K562 (cell line): ENCODE results near the gene VEGFB. TPM values are rescaled to one million over a fixed set of nuclear protein-coding genes. Genes with fewer than 3 reads are reported as not detected.

Source experiments
- ATAC-seq: fragments of 200-7000 bp; cut with Tn5 transposase; 3 replicates; pipeline ENCODE4 v1.9.1; 2020; ENCODE audit warnings: moderate library complexity
- BruUV-seq: library from RNA; stranded (reverse); fragments of 400-500 nt; replicated peaks from 2 replicates; lab custom pipeline; 2021; lab: Mats Ljungman, UMichigan
- CTCF ChIA-PET: fragments of 300-600 bp; formaldehyde crosslinking; extraction: SDS; loops from one replicate; lab custom pipeline; 2021; ENCODE audit warnings: low intra/inter-chr PET ratio; lab: Yijun Ruan, JAX
- POLR2A ChIA-PET: fragments of 300-600, 350-650 bp; sonication (Branson Sonifier 250); formaldehyde crosslinking; extraction: SDS; loops from one replicate; lab custom pipeline; 2021; ENCODE audit warnings: antibody characterized with exemption, inconsistent platforms; lab: Yijun Ruan, JAX
- DNase-seq, 4 experiments: peaks; one replicate each; pipeline versions ENCODE4 v3.0.0 to v3.0.0-alpha.2; 2011 to 2018; ENCODE audit warnings: low spot score in 3 of 4, mixed read lengths in 3 of 4; ENCODE audit errors: extremely low read depth in 1 of 4
- FAIRE-seq: peaks from 2 replicates; lab custom pipeline; 2011; peaks lifted over from hg19 to GRCh38; lab: Jason Lieb, UNC
- H2AFZ ChIP-seq: 2 replicates; pipeline ENCODE4 v1.6.0; 2011; ENCODE audit warnings: low read depth, low read length, control low read depth, inconsistent platforms
- H3K27ac ChIP-seq: fragments of 200-600 bp; 3 replicates; pipeline ENCODE4 v1.8.0; 2011; ENCODE audit warnings: low read depth, mild to moderate bottlenecking, control low read depth, inconsistent platforms, low read length, moderate library complexity, mixed read lengths; ENCODE audit errors: extremely low read depth
- H3K27me3 ChIP-seq, 2 experiments: fragments of 300-600 bp in 1 of 2; 2 replicates in 1 of 2; 3 replicates in 1 of 2; pipeline versions ENCODE4 v1.6.0 to v1.8.0; 2011; ENCODE audit warnings: inconsistent platforms in 2 of 2, low read length in 2 of 2, mild to moderate bottlenecking in 1 of 2, mixed read lengths in 1 of 2, moderate library complexity in 1 of 2; ENCODE audit not compliant: control insufficient read depth in 2 of 2, insufficient read depth in 2 of 2
- H3K36me3 ChIP-seq: fragments of 300-600 bp; 3 replicates; pipeline ENCODE4 v1.8.0; 2011; ENCODE audit warnings: mild to moderate bottlenecking, low read length, inconsistent platforms; ENCODE audit not compliant: control insufficient read depth, insufficient read depth
- H3K4me1 ChIP-seq, 2 experiments: fragments of 200-600 bp in 1 of 2; replicated peaks in 1 of 2; 2 replicates in 1 of 2; 3 replicates in 1 of 2; pipeline versions ENCODE4 v1.5.1 to v1.8.0; 2011; ENCODE audit warnings: inconsistent platforms in 2 of 2, low read length in 2 of 2, mild to moderate bottlenecking in 1 of 2, mixed read lengths in 1 of 2, moderate library complexity in 1 of 2; ENCODE audit not compliant: control insufficient read depth in 2 of 2, insufficient read depth in 2 of 2
- H3K4me2 ChIP-seq: 2 replicates; pipeline ENCODE4 v1.6.1; 2011; ENCODE audit warnings: low read length, control low read depth, inconsistent platforms, mixed read lengths; ENCODE audit not compliant: insufficient read depth
- H3K4me3 ChIP-seq: fragments of 200-600 bp; sonication (generic), shearing (Covaris generic); 2 replicates; pipeline ENCODE4 v1.5.1; 2016; ENCODE audit warnings: control low read depth, inconsistent platforms
- H3K79me2 ChIP-seq: fragments of 200-600 bp; 3 replicates; pipeline ENCODE4 v1.8.0; 2011; ENCODE audit warnings: low read length, inconsistent platforms; ENCODE audit not compliant: control insufficient read depth, insufficient read depth
- H3K9ac ChIP-seq, 2 experiments: 2 replicates each; pipeline versions ENCODE4 v1.6.0 to v1.6.1; 2011; ENCODE audit warnings: low read depth in 2 of 2, low read length in 2 of 2, control low read depth in 1 of 2, inconsistent platforms in 1 of 2, mild to moderate bottlenecking in 1 of 2, mixed read lengths in 1 of 2; ENCODE audit not compliant: insufficient read depth in 1 of 2
- H3K9me1 ChIP-seq: one replicate; pipeline ENCODE4 v1.6.0; 2011; ENCODE audit warnings: inconsistent platforms, mild to moderate bottlenecking, low read length, moderate library complexity; ENCODE audit not compliant: control insufficient read depth, insufficient read depth
- H3K9me3 ChIP-seq: replicated peaks from 2 replicates; pipeline ENCODE4 v1.5.1; 2011; ENCODE audit warnings: low read depth, low read length, inconsistent platforms; ENCODE audit not compliant: control insufficient read depth, insufficient read depth
- H4K20me1 ChIP-seq: replicated peaks from 2 replicates; pipeline ENCODE4 v1.6.1; 2011; ENCODE audit warnings: low read length, inconsistent platforms, mixed read lengths; ENCODE audit not compliant: control insufficient read depth, insufficient read depth
- CEBPB ChIP-seq: fragments of 450-650 bp; IDR thresholded peaks from 2 replicates; pipeline ENCODE4 v1.6.1; 2016; ENCODE audit warnings: missing genetic modification characterization, missing compliant biosample characterization
- PKNOX1 ChIP-seq: fragments of 450-650 bp; IDR thresholded peaks from 2 replicates; pipeline ENCODE4 v1.6.1; 2016
- PTBP1 ChIP-seq: fragments of 200-400 bp; formaldehyde crosslinking; IDR thresholded peaks from 2 replicates; pipeline ENCODE4 v1.6.1; 2017; ENCODE audit warnings: low read depth, low read length
- ZNF121 ChIP-seq: sonication (generic); formaldehyde crosslinking; conservative IDR thresholded peaks from 2 replicates; pipeline ENCODE4 v1.8.0; 2022; ENCODE audit warnings: missing genetic modification reagents
- WGBS: fragments of 100-300 bp; shearing (Covaris generic); methylation state at CpG from one replicate; pipeline ENCODE4 v1.1.6; 2016; ENCODE audit warnings: low coverage, mixed read lengths; ENCODE audit not compliant: insufficient coverage; ENCODE audit errors: missing lambda C conversion rate; 5-methylcytosine and 5-hydroxymethylcytosine counted together
- in situ Hi-C: fragments of 300-500 bp; cut with MboI; formaldehyde crosslinking; loops from 4 replicates; pipeline ENCODE4 v1.15.0; 2018; ENCODE audit warnings: inconsistent platforms, mixed read lengths
- intact Hi-C: fragments of 100-400 bp; cut with micrococcal nuclease; formaldehyde crosslinking; loops from 2 replicates; pipeline ENCODE4 v1.14.2; 2022
- polyA plus RNA-seq, 8 experiments: library from polyadenylated mRNA; depleted of rRNA in 4 of 8; stranded (reverse) in 5 of 8; unstranded in 3 of 8; fragments of >200 nt; fragmentation: Nextera tagmentation in 2 of 8; fragmentation: Illumina TruSeq in 1 of 8; extraction: Ambion mirVana in 2 of 8; extraction: Trizol in 1 of 8; gene quantifications; 2 replicates each; pipeline versions ENCODE4 v1.2.1 to v1.2.3, GENCODE V29; 2011 to 2014; ENCODE audit warnings: inconsistent platforms in 1 of 8, missing spikeins in 1 of 8
- total RNA-seq, 7 experiments: library from RNA; depleted of rRNA in 6 of 7; stranded (reverse); fragments of >200 nt in 6 of 7; fragmentation: Illumina TruSeq in 2 of 7; extraction: Trizol in 2 of 7; gene quantifications; 2 replicates each; pipeline versions ENCODE4 v1.2.1 to v1.2.3, GENCODE V29; 2011 to 2021; ENCODE audit warnings: low replicate concordance in 1 of 7
- TF ChIP-seq, protein P1 (sequence below): fragments of 250-450 bp; sonication (Bioruptor Pico); IDR thresholded peaks from 2 replicates; pipeline ENCODE4 v1.8.0; 2021; ENCODE audit warnings: moderate library complexity, mild to moderate bottlenecking, inconsistent platforms

Gene VEGFB
- total and polyA plus RNA-seq, 9 of the 15 experiments (the other 6 are each of a cell fraction or from before 2014, with no cell fraction given), result 11.0 to 83.4 (median 25.7) TPM

- ChIA-PET CTCF (no interaction called here), POLR2A (interaction anchor here (1.5 kb wide), 1 partner anchor 8 kb away, joined by 4 read pairs; the partner anchor contains the start of gene FERMT3)
- no peak for DNase-seq
- Histone ChIP-seq H3K9ac (no peak overlapping the region), H3K27me3 (no peaks in the 10 kb centered on the region), H3K27ac (no peak overlapping the region), H4K20me1 (no peaks in the 10 kb centered on the region), H3K79me2 (peaks cover 15% of the 10 kb centered on the region), H3K4me2 (no peak overlapping the region), H2AFZ (no peak overlapping the region), H3K4me1 (peaks cover under 1 to 4% of the 10 kb centered on the region in 2 experiments; a peak in 2 of 5 replicates), H3K9me1 (no peaks in the 10 kb centered on the region), H3K36me3 (peaks cover 94% of the 10 kb centered on the region), H3K9me3 (no peaks in the 10 kb centered on the region), H3K4me3 (no peak overlapping the region)
- ATAC-seq, result no peak
- 0 out of 2 replicates have a peak, but pooled peaks have one; percentile 30 for TF ChIP-seq ZNF121
- no peak for TF ChIP-seq PTBP1
- intact Hi-C loops (no loop called here), in situ Hi-C loops (no loop called here)
- WGBS, result 90% methylated on average over 2 of the region's 2 CpGs
- BruUV-seq, result no TSS peak
- FAIRE-seq, result no peak
Measured at GRCh38 chr11:64198511-64198910, 35.9 kb upstream of the VEGFB start.

GRCh38 chr11:64201543-64201942 lies 32.8 kb upstream of the VEGFB start:
- ChIA-PET POLR2A (interaction anchor here (0.6 to 8.2 kb wide), 5 partner anchors 13 to 101 kb away, joined by 3 to 68 read pairs (median 3); partner anchors contain the start of genes CATSPERZ, ESRRA and STIP1), CTCF (no interaction called here)
- Histone ChIP-seq H3K4me2 (no peak overlapping the region), H3K27ac (no peak overlapping the region), H3K79me2 (peaks cover 12% of the 10 kb centered on the region), H3K27me3 (no peaks in the 10 kb centered on the region), H4K20me1 (no peaks in the 10 kb centered on the region; the same call in 1 of the 2 replicates), H3K9me3 (no peaks in the 10 kb centered on the region), H2AFZ (no peak overlapping the region), H3K4me1 (peaks cover 24 to 31% of the 10 kb centered on the region in 2 experiments; a peak in 4 of 5 replicates), H3K9ac (no peak overlapping the region), H3K4me3 (no peak overlapping the region), H3K36me3 (peaks cover 92% of the 10 kb centered on the region), H3K9me1 (no peaks in the 10 kb centered on the region)
- in situ Hi-C loops (no loop called here), intact Hi-C loops (no loop called here)
- FAIRE-seq (no peak), DNase-seq (no peak), ATAC-seq (no peak)
- no TSS peak for BruUV-seq
- peak; percentile 14; the same call in 1 of the 2 replicates for TF ChIP-seq PKNOX1
- TF ChIP-seq, protein P1, sequence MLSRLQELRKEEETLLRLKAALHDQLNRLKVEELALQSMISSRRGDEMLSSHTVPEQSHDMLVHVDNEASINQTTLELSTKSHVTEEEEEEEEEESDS (CRISPR knock-in tag), result no peak
- peak; percentile 50 for TF ChIP-seq CEBPB (tag)
- 88% methylated on average over 3 of the region's 3 CpGs for WGBS
